Large intestine (tissue), 12 donors: ENCODE measurements around the gene SNX17. TPM values are rescaled to one million over a fixed set of nuclear protein-coding genes. Genes with fewer than 3 reads are reported as not detected.
A peak's percentile ranks its signal among the peaks of the same experiment; 100 is the strongest.

ENCODE experiments used
- DNase-seq, 2 donors: peaks; one replicate each; pipeline versions ENCODE4 v3.0.0 to v3.0.0-alpha.2; 2013
- H3K27ac ChIP-seq: one replicate; pipeline ENCODE4 v1.5.1; 2013; ENCODE audit warnings: low read length
- H3K27me3 ChIP-seq: 2 replicates; pipeline ENCODE4 v1.6.1; 2013; ENCODE audit warnings: low read length; ENCODE audit not compliant: control insufficient read depth, insufficient read depth
- H3K36me3 ChIP-seq: 2 replicates; pipeline ENCODE4 v1.6.1; 2013; ENCODE audit warnings: low read length; ENCODE audit not compliant: control insufficient read depth, insufficient read depth
- H3K4me1 ChIP-seq: one replicate; pipeline ENCODE4 v1.6.1; 2013; ENCODE audit warnings: low read length; ENCODE audit not compliant: control insufficient read depth, insufficient read depth
- H3K4me3 ChIP-seq: one replicate; pipeline ENCODE4 v1.5.1; 2013; ENCODE audit warnings: low read length
- H3K9me3 ChIP-seq: one replicate; pipeline ENCODE4 v1.6.1; 2013; ENCODE audit warnings: mild to moderate bottlenecking, low read depth, low read length, moderate library complexity; ENCODE audit not compliant: control insufficient read depth
- WGBS: methylation state at CpG from one replicate; pipeline ENCODE4 v1.1.5; 2013; ENCODE audit warnings: low lambda C conversion rate; ENCODE audit not compliant: insufficient coverage; 5-methylcytosine and 5-hydroxymethylcytosine counted together
- long read RNA-seq, 11 donors: transcript quantifications; one replicate each; lab custom pipeline, GENCODE V29; 2026
- polyA plus RNA-seq: library from polyadenylated mRNA; unstranded; fragments of 120-200 nt; gene quantifications from one replicate; pipeline ENCODE4 v1.2.1, GENCODE V29; 2013

The SNX17 gene
- polyA plus RNA-seq = 68.0 TPM
- long read RNA-seq, donor 1, transcript SNX17-201 (15 exons, 2,044 nt) = major isoform, 8 of 8 reads
- long read RNA-seq, donor 1, partial matches to known transcripts = 0 of 8 reads
- long read RNA-seq, donor 1, other reads (novel, unspliced or antisense) = 0 of 8 reads
- long read RNA-seq, donor 2, transcript SNX17-201 (15 exons, 2,044 nt) = major isoform, 28 of 52 reads
- long read RNA-seq, donor 2, partial matches to known transcripts = 21 of 52 reads
- long read RNA-seq, donor 2, other reads (novel, unspliced or antisense) = 0 of 52 reads
- long read RNA-seq, donor 3 = 0 reads
- long read RNA-seq, donor 4, partial matches to known transcripts = 0 of 3 reads
- long read RNA-seq, donor 4, other reads (novel, unspliced or antisense) = 0 of 3 reads
- long read RNA-seq, donor 5, transcript SNX17-201 (15 exons, 2,044 nt) = major isoform, 14 of 20 reads
- long read RNA-seq, donor 5, partial matches to known transcripts = 5 of 20 reads
- long read RNA-seq, donor 5, other reads (novel, unspliced or antisense) = 0 of 20 reads
- long read RNA-seq, donor 6, transcript SNX17-201 (15 exons, 2,044 nt) = major isoform, 35 of 37 reads
- long read RNA-seq, donor 6, partial matches to known transcripts = 0 of 37 reads
- long read RNA-seq, donor 6, other reads (novel, unspliced or antisense) = 0 of 37 reads
- long read RNA-seq, donor 7, transcript SNX17-201 (15 exons, 2,044 nt) = major isoform, 17 of 24 reads
- long read RNA-seq, donor 7, partial matches to known transcripts = 6 of 24 reads
- long read RNA-seq, donor 7, other reads (novel, unspliced or antisense) = 0 of 24 reads
- long read RNA-seq, donor 8, transcript SNX17-201 (15 exons, 2,044 nt) = major isoform, 24 of 52 reads
- long read RNA-seq, donor 8, partial matches to known transcripts = 27 of 52 reads
- long read RNA-seq, donor 8, other reads (novel, unspliced or antisense) = 0 of 52 reads
- long read RNA-seq, donor 9, transcript SNX17-201 (15 exons, 2,044 nt) = major isoform, 27 of 58 reads
- long read RNA-seq, donor 9, partial matches to known transcripts = 25 of 58 reads
- long read RNA-seq, donor 9, other reads (novel, unspliced or antisense) = 5 of 58 reads
- long read RNA-seq, donor 10, transcript SNX17-201 (15 exons, 2,044 nt) = major isoform, 39 of 40 reads
- long read RNA-seq, donor 10, partial matches to known transcripts = 0 of 40 reads
- long read RNA-seq, donor 10, other reads (novel, unspliced or antisense) = 0 of 40 reads
- long read RNA-seq, donor 11, transcript SNX17-201 (15 exons, 2,044 nt) = major isoform, 24 of 26 reads
- long read RNA-seq, donor 11, partial matches to known transcripts = 0 of 26 reads
- long read RNA-seq, donor 11, other reads (novel, unspliced or antisense) = 0 of 26 reads

GRCh38 chr2:27370026-27370815 lies at the start of gene SNX17, which contains the start of gene EIF2B4:
TSS of gene SNX17 (plus strand) at chr2:27370616. CDS start at chr2:27370744, 128 bp downstream.
TSS of gene EIF2B4 (minus strand) at chr2:27370338. CDS start at chr2:27370314, 24 bp downstream.
- Histone ChIP-seq H3K27ac (peak within 1 kb of the TSS; percentile 91), H3K4me3 (peak within 1 kb of the TSS; percentile 91), H3K4me1 (peaks cover 18% of the 10 kb centered on the region), H3K9me3 (no peaks in the 10 kb centered on the region), H3K36me3 (peaks cover 61% of the 10 kb centered on the region), H3K27me3 (no peaks in the 10 kb centered on the region)
- peak; percentile 99 to 100 for DNase-seq
- WGBS = no CpG with 5 or more reads among the region's 85 CpGs

- Histone ChIP-seq H3K27me3 (no peaks in the 10 kb centered on the region), H3K36me3 (peaks cover 14% of the 10 kb centered on the region), H3K4me3 (peak overlapping the region; percentile 86), H3K4me1 (peaks cover 15% of the 10 kb centered on the region), H3K27ac (peak overlapping the region; percentile 93), H3K9me3 (no peaks in the 10 kb centered on the region)
- DNase-seq = peak; percentile 91
- no CpG with 5 or more reads among the region's 8 CpGs for WGBS
These were observed 49.4 kb upstream of the SNX17 start for GRCh38 chr2:27320958-27321543.

- peak in 1 of 2 donors; percentile 47 for DNase-seq
- Histone ChIP-seq H3K9me3 (no peaks in the 10 kb centered on the region), H3K4me1 (peaks cover 15% of the 10 kb centered on the region), H3K4me3 (peak overlapping the region; percentile 86), H3K27ac (peak overlapping the region; percentile 93), H3K36me3 (peaks cover 17% of the 10 kb centered on the region), H3K27me3 (no peaks in the 10 kb centered on the region)
- WGBS = no CpG with 5 or more reads among the region's 10 CpGs
These were observed 48.1 kb upstream of the SNX17 start for GRCh38 chr2:27322301-27322765.

GRCh38 chr2:27322766-27323595 lies 47.4 kb upstream of the SNX17 start, which contains the start of gene MPV17:
TSS of gene MPV17 (minus strand) at chr2:27323097. CDS start at chr2:27322517, 580 bp downstream.
- H3K4me3 ChIP-seq = peak within 1 kb of the TSS; percentile 86
- no peaks in the 10 kb centered on the region for H3K27me3 ChIP-seq
- 0% methylated on average over 6 of the region's 39 CpGs for WGBS
- peak; percentile 93 to 95 for DNase-seq
- H3K9me3 ChIP-seq = no peaks in the 10 kb centered on the region
- peak within 1 kb of the TSS; percentile 93 for H3K27ac ChIP-seq
- H3K4me1 ChIP-seq = peaks cover 15% of the 10 kb centered on the region
- H3K36me3 ChIP-seq = peaks cover 18% of the 10 kb centered on the region

GRCh38 chr2:27323596-27324285 lies 46.7 kb upstream of the SNX17 start:
- peak overlapping the region; percentile 93 for H3K27ac ChIP-seq
- peak in 1 of 2 donors; percentile 45 for DNase-seq
- H3K36me3 ChIP-seq = peaks cover 26% of the 10 kb centered on the region
- H3K9me3 ChIP-seq = no peaks in the 10 kb centered on the region
- peak overlapping the region; percentile 86 for H3K4me3 ChIP-seq
- WGBS = 20% methylated on average over 1 of the region's 5 CpGs
- H3K4me1 ChIP-seq = peaks cover 15% of the 10 kb centered on the region
- H3K27me3 ChIP-seq = no peaks in the 10 kb centered on the region

- Histone ChIP-seq H3K27me3 (no peaks in the 10 kb centered on the region), H3K4me3 (no peak overlapping the region), H3K9me3 (no peaks in the 10 kb centered on the region), H3K27ac (no peak overlapping the region), H3K36me3 (peaks cover 35% of the 10 kb centered on the region), H3K4me1 (peaks cover 15% of the 10 kb centered on the region)
- WGBS = no CpG with 5 or more reads among the region's 5 CpGs
- DNase-seq = no peak
These were observed 45.7 kb upstream of the SNX17 start for GRCh38 chr2:27324720-27325119.

GRCh38 chr2:27335311-27335710 lies 35.1 kb upstream of the SNX17 start:
- Histone ChIP-seq H3K27ac (no peak overlapping the region), H3K4me1 (no peaks in the 10 kb centered on the region), H3K36me3 (peaks cover 83% of the 10 kb centered on the region), H3K9me3 (no peaks in the 10 kb centered on the region), H3K4me3 (no peak overlapping the region), H3K27me3 (no peaks in the 10 kb centered on the region)
- DNase-seq = no peak
- no CpG with 5 or more reads among the region's 3 CpGs for WGBS

- H3K4me3 ChIP-seq = no peak overlapping the region
- no peaks in the 10 kb centered on the region for H3K9me3 ChIP-seq
- no peaks in the 10 kb centered on the region for H3K4me1 ChIP-seq
- WGBS = no CpG with 5 or more reads among the region's 7 CpGs
- no peaks in the 10 kb centered on the region for H3K27me3 ChIP-seq
- DNase-seq = no peak
- H3K36me3 ChIP-seq = peaks cover 82% of the 10 kb centered on the region
- no peak overlapping the region for H3K27ac ChIP-seq
These were observed 34.2 kb upstream of the SNX17 start for GRCh38 chr2:27336173-27336572.
